CD4-positive, alpha-beta T cell treated with Interleukin-4 for 1 hour (primary cell): ENCODE measurements around the gene C1QTNF12.
A peak's percentile ranks its signal among the peaks of the same experiment; 100 is the strongest.
"Not testable (repeated sequence)": the region's sequence is repeated elsewhere in the genome, so short reads cannot be mapped to it uniquely, and the experiment has no call there.

Source experiments
- DNase-seq, 2 donors: peaks; one replicate each; pipeline ENCODE4 v3.0.0-alpha.2; 2020 to 2022

Gene C1QTNF12

GRCh38 chr1:1259119-1259488, 12.6 kb upstream of the C1QTNF12 start:
- no peak for DNase-seq

- DNase-seq: no peak
These were observed 10.7 kb upstream of the C1QTNF12 start for GRCh38 chr1:1256956-1257871.

GRCh38 chr1:1255611-1256010, 9.1 kb upstream of the C1QTNF12 start:
- DNase-seq: no peak

GRCh38 chr1:1255078-1255477, 8.6 kb upstream of the C1QTNF12 start:
- DNase-seq: no peak

DNA sequence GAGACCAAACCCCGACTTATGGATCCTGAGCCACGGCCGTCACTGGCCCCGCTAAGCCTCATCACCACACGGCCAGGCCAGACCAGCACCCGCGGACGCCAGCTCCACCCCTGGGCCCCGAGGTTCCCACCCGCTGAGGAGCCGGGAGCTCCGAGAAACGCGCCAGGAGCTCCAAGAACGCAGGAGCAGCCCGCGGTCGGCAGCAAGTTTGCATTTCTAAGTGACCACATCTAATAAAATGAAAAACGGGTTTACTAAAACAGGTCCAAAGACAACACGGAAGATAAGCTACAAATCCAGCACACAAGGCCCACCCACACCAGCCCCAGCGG, 8.1 kb upstream of the C1QTNF12 start:
- DNase-seq: no peak

- DNase-seq: no peak
These were observed 7.6 kb upstream of the C1QTNF12 start for GRCh38 chr1:1253972-1254666.

- no peak for DNase-seq
These were observed 6.8 kb upstream of the C1QTNF12 start for GRCh38 chr1:1253314-1253713.

GRCh38 chr1:1250786-1251284, 4.3 kb upstream of the C1QTNF12 start:
- peak in 1 of 2 donors; percentile 66 for DNase-seq

- not testable (repeated sequence) for DNase-seq
These were observed 1.7 kb upstream of the C1QTNF12 start for GRCh38 chr1:1248009-1248913.

DNA sequence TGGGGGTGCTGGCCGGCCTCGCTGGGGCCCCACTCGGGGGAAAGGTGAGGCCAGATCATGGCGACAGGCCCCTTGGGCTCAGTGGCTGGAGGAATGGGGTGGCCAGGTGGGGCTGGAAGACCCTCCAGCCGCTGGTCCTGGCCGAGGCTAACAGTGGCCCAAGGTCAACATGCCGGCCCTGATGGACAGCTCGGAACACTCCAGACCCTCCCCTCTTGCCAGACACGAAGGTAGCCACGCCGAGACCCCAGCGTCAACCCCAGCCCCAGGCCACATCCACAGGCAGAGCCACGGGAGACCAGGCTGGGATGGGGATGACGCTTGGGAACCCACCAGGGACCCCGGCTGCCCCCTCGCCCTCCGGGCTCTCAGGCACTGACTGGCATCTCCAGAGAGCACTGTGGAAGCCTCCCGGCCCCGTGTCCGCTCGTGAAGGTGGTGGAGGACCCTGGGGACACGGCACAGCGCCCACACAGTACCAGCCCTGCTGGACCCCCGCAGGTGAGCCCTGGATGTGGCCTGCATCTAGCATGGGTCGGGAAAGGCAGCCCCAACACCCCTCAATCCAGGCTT, 905 bp upstream of the C1QTNF12 start:
- DNase-seq: no peak

DNA sequence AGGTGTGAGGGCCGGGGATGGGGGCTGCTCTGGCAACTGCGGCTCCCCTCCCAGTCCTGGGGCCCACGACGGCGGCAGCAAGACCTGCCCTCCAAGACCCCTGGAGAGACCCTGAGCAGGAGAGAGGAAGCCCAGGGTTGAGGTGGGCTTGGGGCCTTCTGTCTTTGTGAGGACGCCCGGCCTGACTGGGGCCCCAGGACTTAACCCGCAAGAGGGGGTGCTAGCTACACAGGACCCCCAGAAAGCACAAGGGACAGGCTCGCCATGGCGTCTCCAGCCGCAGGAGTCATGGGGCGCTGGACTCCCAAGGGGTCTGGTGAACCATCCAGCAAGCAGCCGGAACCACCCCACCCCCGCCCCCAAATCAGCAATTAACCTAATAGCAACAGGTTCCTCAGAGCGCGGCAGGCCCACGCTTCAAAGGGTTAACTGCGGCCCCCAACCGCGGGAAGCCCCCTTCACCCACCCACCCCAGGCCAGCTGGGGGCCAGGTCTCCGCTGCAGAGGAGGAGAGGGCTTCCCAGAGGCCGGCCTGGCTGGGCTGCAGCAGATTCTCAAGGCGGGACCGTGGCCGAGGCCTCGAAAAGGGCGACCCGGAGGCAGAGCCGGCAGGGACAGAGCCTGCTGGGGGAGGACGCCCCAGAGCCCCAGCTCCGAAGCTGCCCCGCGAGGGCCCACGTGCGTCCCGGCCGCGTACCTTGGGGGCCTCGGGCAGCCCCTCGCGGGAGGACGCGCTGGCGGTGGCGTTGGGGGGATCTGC, 525 bp downstream of the C1QTNF12 start:
- no peak for DNase-seq

- DNase-seq: no peak
These were observed 1.2 kb downstream of the C1QTNF12 start for GRCh38 chr1:1245178-1245816.

DNA sequence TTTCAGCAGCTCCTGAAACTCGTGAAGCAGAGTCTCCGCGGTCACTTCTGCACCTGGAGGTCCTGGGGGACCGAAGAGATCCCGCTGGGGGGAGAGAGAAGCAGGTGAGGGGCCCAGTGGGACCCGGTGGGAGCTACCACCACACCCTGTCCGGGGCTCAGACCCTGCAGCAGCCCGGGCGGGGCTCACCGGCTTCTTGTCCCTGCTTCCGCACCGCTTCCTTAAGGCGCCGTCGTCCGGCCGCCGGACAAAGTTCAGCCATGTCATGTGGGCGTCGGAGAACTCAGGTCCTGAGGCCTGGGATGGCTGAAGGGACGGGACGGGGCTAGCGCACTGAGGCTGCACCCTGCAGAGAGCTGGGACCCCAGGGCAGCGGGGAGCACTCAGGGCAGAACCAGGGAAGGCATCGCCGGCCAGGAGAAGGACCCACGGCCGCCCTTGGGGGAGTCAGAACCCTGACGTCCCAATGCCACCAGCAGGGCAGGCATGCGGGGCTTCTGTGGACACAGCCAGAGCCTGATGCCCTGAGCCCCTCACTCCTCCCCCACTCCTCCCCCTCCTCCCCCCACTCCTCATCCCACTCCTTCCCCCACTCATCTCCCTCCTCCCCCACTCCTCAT, 2.2 kb downstream of the C1QTNF12 start:
- no peak for DNase-seq

DNA sequence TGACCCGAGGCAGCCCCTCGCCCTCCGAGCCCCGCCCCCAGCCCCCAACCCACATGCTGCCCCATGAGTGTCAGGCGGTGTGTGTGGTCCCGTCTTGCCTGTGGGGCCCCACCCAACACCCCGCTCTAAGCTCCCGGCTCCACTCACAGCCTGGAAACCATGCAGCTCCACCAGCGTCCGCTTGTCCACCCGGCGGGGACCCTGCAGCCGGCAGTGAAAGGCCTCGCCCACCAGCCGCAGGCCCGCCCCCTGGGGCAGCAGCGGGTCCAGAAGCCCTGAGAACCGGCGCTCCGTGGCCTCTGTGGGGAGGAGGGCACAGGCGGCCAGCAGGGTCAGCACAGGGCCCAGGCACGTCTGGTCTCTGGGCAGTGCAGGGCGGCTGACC, 2.7 kb downstream of the C1QTNF12 start:
- no peak for DNase-seq

GRCh38 chr1:1243266-1243660, 3.3 kb downstream of the C1QTNF12 start:
- no peak for DNase-seq

DNA sequence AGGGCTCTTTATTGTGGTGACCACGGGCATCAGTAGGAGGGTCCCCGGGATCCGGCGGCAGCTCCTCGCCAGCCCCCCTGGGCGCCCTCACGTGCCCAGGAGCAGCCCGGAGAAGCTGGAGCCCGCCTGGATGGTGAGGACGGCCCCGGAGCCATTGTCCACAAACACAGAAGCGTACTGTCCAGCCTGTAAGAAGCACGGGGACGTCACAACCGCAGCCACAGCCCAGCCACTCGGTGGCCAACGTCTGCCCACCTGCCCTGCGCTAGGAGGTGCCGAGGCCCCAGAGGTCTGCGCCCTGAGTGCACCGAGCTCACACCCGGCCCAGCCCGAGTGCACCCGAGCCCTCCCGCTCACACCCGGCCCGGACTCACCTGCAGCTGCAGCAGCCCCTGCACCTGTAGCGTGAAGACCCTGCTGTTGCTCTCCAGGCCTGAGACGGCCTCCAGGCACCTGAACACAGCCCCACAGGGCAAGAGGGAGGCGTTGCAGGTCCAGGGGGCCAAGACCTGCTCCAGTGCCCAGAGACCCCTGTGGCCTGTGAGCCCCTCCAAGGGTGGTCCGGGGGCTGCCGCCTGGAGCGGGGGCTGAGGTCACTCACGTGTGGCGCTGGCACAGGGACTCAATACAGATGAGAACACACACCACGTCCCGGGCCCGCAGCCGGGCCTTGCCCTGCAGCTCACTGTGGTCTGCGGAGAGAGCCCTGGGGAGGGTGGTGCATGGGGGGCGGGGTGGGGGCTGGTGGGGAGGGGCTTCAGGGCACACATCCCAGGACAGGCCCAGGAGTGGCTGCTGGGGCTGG, 3.9 kb downstream of the C1QTNF12 start:
- DNase-seq: no peak

- DNase-seq: no peak
These were observed 4.8 kb downstream of the C1QTNF12 start for GRCh38 chr1:1241588-1242219.

DNA sequence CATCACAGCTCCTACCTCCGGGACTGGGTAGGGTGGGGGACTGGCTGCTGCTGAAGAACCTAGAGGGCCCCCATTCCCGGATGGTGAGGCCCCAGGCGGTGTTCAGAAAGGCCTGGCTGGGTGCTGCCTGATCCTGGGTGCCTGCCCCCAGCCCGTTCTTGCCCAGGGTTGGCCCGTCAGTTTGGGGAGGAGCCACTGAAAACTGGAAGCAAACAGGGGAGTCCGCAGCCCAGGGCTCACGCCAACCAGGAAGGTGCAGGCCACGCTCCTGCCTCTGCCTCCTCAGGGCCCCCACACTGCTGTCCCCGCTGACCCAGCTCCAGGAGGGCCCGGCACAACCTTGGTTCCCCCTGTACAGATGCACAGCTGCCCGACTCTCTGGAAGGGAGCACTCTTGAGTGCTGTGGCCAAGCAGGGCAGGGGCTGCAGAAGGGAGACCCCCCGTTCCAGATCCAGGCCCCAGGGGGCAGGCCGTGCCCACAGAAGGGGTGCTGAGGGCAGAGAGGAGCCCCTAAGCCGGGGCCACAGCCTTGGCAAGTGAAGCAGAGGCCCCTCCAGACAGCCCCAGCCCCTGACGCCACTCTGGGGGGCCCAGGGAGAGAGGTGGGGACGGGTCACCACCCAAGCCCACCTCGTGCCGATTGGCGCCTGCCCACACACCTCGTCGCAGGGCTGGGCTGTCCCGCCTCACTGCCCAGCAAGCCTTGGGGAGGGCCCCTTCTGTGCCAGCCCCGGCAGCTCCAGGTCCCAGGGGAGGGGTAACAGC, 5.5 kb downstream of the C1QTNF12 start:
- no peak for DNase-seq

- no peak for DNase-seq
These were observed 6.2 kb downstream of the C1QTNF12 start for GRCh38 chr1:1240348-1240732.
